Endothelial cell of umbilical vein (primary cell): ENCODE measurements around the gene SCN4A. TPM values are rescaled to one million over a fixed set of nuclear protein-coding genes. Genes with fewer than 3 reads are reported as not detected.

Source experiments
- BruUV-seq: library from RNA; stranded (reverse); fragments of 400-500 nt; replicated peaks from 2 replicates; lab custom pipeline; 2021; lab: Mats Ljungman, UMichigan
- CTCF ChIA-PET: fragments of 300-600, 350-600 bp; sonication (Branson Sonifier 250); formaldehyde crosslinking; loops from one replicate; lab custom pipeline; 2021; ENCODE audit warnings: antibody characterized with exemption, inconsistent platforms; lab: Charles Lee
- POLR2A ChIA-PET: fragments of 300-600, 350-600 bp; sonication (Branson Sonifier 250); formaldehyde crosslinking; loops from one replicate; lab custom pipeline; 2021; ENCODE audit warnings: antibody characterized with exemption, inconsistent platforms; lab: Charles Lee
- DNase-seq: peaks from one replicate; pipeline ENCODE4 v3.0.0-alpha.2; 2011; ENCODE audit warnings: low read depth, low spot score
- FAIRE-seq: peaks from 2 replicates; lab custom pipeline; 2011; peaks lifted over from hg19 to GRCh38; lab: Jason Lieb, UNC
- H2AFZ ChIP-seq: 2 replicates; pipeline ENCODE4 v1.6.0; 2012; ENCODE audit warnings: low read depth, low read length, control low read depth, inconsistent platforms
- H3K27ac ChIP-seq: 2 replicates; pipeline ENCODE4 v1.5.1; 2011; ENCODE audit warnings: low read depth, mild to moderate bottlenecking, control low read depth, low read length, moderate library complexity; ENCODE audit not compliant: insufficient read depth
- H3K27me3 ChIP-seq, 2 experiments: 2 replicates each; pipeline versions ENCODE4 v1.6.0 to v1.6.1; 2011; ENCODE audit warnings: low read length in 2 of 2, mixed read lengths in 1 of 2; ENCODE audit not compliant: control insufficient read depth in 2 of 2, insufficient read depth in 2 of 2
- H3K36me3 ChIP-seq, 2 experiments: 2 replicates in 1 of 2; 3 replicates in 1 of 2; pipeline ENCODE4 v1.5.1; 2011; ENCODE audit warnings: low read length in 2 of 2, mild to moderate bottlenecking in 1 of 2, moderate library complexity in 1 of 2; ENCODE audit not compliant: control insufficient read depth in 2 of 2, insufficient read depth in 2 of 2; ENCODE audit errors: extremely low read depth in 1 of 2
- H3K4me1 ChIP-seq: 3 replicates; pipeline ENCODE4 v1.5.1; 2011; ENCODE audit warnings: mild to moderate bottlenecking, low read length; ENCODE audit not compliant: control insufficient read depth, insufficient read depth; ENCODE audit errors: extremely low read depth
- H3K4me2 ChIP-seq: 2 replicates; pipeline ENCODE4 v1.6.1; 2011; ENCODE audit warnings: low read length, control low read depth, mixed read lengths; ENCODE audit not compliant: insufficient read depth
- H3K4me3 ChIP-seq, 3 experiments: fragments of 200-600 bp in 1 of 3; sonication (generic), shearing (Covaris generic) in 1 of 3; replicated peaks in 1 of 3; 2 replicates each; pipeline ENCODE4 v1.5.1; 2011 to 2016; ENCODE audit warnings: control low read depth in 3 of 3, low read length in 3 of 3, mild to moderate bottlenecking in 2 of 3, inconsistent platforms in 1 of 3, low read depth in 1 of 3, moderate library complexity in 1 of 3; ENCODE audit not compliant: insufficient read depth in 1 of 3
- H3K79me2 ChIP-seq: 2 replicates; pipeline ENCODE4 v1.6.0; 2012; ENCODE audit warnings: low read length, inconsistent platforms; ENCODE audit not compliant: control insufficient read depth, insufficient read depth
- H3K9ac ChIP-seq: replicated peaks from 2 replicates; pipeline ENCODE3; 2011; ENCODE audit warnings: low read length, control low read depth; ENCODE audit not compliant: insufficient read depth; ENCODE audit errors: extremely low read depth
- H3K9me1 ChIP-seq: replicated peaks from 3 replicates; pipeline ENCODE4 v1.6.0; 2011; ENCODE audit warnings: mild to moderate bottlenecking, low read length; ENCODE audit not compliant: control insufficient read depth, insufficient read depth; ENCODE audit errors: extremely low read depth
- H3K9me3 ChIP-seq: replicated peaks from 2 replicates; pipeline ENCODE4 v1.5.1; 2012; ENCODE audit warnings: low read length, inconsistent platforms; ENCODE audit not compliant: control insufficient read depth, insufficient read depth
- H4K20me1 ChIP-seq: replicated peaks from 2 replicates; pipeline ENCODE3; 2011; ENCODE audit warnings: mild to moderate bottlenecking, low read length; ENCODE audit not compliant: control insufficient read depth, insufficient read depth; ENCODE audit errors: extremely low read depth
- CTCF ChIP-seq, 2 donors: IDR thresholded peaks; 1 replicate in 1 of 2; 2 replicates in 1 of 2; pipeline ENCODE4 v1.5.1; 2011; ENCODE audit warnings: low read length in 2 of 2, mild to moderate bottlenecking in 2 of 2, moderate library complexity in 2 of 2, control low read depth in 1 of 2, inconsistent platforms in 1 of 2, low read depth in 1 of 2; ENCODE audit not compliant: insufficient read depth in 1 of 2; ENCODE audit errors: extremely low read depth in 1 of 2
- EZH2 ChIP-seq: IDR thresholded peaks from 2 replicates; pipeline ENCODE4 v1.6.1; 2012; ENCODE audit warnings: borderline replicate concordance, low read depth, mild to moderate bottlenecking, moderate library complexity, low read length, inconsistent platforms; ENCODE audit not compliant: severe bottlenecking
- FOS ChIP-seq: IDR thresholded peaks from 2 replicates; pipeline ENCODE4 v1.6.1; 2011; ENCODE audit warnings: mild to moderate bottlenecking, low read length, moderate library complexity, borderline replicate concordance; ENCODE audit not compliant: insufficient read depth
- GATA2 ChIP-seq: IDR thresholded peaks from 2 replicates; pipeline ENCODE4 v1.7.0; 2011; ENCODE audit warnings: low read depth, mild to moderate bottlenecking, moderate library complexity, mixed read lengths, low read length; ENCODE audit not compliant: insufficient read length, insufficient read depth
- JUN ChIP-seq: IDR thresholded peaks from 2 replicates; pipeline ENCODE4 v1.6.1; 2011; ENCODE audit warnings: borderline replicate concordance, low read depth; ENCODE audit not compliant: insufficient read length, insufficient read depth
- MAX ChIP-seq: IDR thresholded peaks from 2 replicates; pipeline ENCODE4 v1.6.1; 2011; ENCODE audit not compliant: insufficient read depth, insufficient read length
- MYC ChIP-seq: IDR thresholded peaks from one replicate; pipeline ENCODE4 v1.6.1; 2011; ENCODE audit warnings: mild to moderate bottlenecking, low read depth, low read length
- POLR2A ChIP-seq: IDR thresholded peaks from 2 replicates; pipeline ENCODE4 v1.6.1; 2012; ENCODE audit warnings: low read depth, mild to moderate bottlenecking, control low read depth, low read length
- POLR2AphosphoS5 ChIP-seq: IDR thresholded peaks from 2 replicates; pipeline ENCODE4 v1.6.1; 2012; ENCODE audit warnings: low read depth, mild to moderate bottlenecking, control low read depth, low read length, moderate library complexity; ENCODE audit not compliant: insufficient read depth
- dilution Hi-C: fragments of 300-500 bp; cut with MboI; formaldehyde crosslinking; loops from one replicate; pipeline ENCODE4 v1.15.0; 2019; ENCODE audit warnings: low sequenced_read_pairs; ENCODE audit not compliant: extremely low pct_ligation_motif_present
- intact Hi-C: fragments of 100-400 bp; cut with micrococcal nuclease; formaldehyde crosslinking; loops from one replicate; pipeline ENCODE4 v1.10.0; 2022
- polyA plus RNA-seq, 4 experiments: library from polyadenylated mRNA; depleted of rRNA in 3 of 4; stranded (reverse) in 3 of 4; unstranded in 1 of 4; fragments of >200 nt; gene quantifications; 2 replicates each; pipeline versions ENCODE4 v1.2.1 to v1.2.3, GENCODE V29; 2011 to 2012; ENCODE audit warnings: missing spikeins in 1 of 4
- total RNA-seq: library from RNA; stranded (reverse); gene quantifications from 2 replicates; pipeline ENCODE4 v1.2.3, GENCODE V29; 2021

Gene SCN4A
- total and polyA plus RNA-seq, 2 donors (not counting 3 experiments of a cell fraction or from before 2014, with no cell fraction given), result 0.01 to 0.40 TPM

- dilution Hi-C loops (no loop called here), intact Hi-C loops (no loop called here)
- ChIA-PET CTCF (interaction anchor here (1.0 to 2.6 kb wide), 7 partner anchors 11 to 138 kb away, joined by 3 to 20 read pairs (median 14); partner anchors contain the start of gene GH1), POLR2A (interaction anchor here (0.6 kb wide), 1 partner anchor 31 kb away, joined by 6 read pairs; no protein-coding TSS in a partner anchor)
- Histone ChIP-seq H2AFZ (no peak overlapping the region), H3K79me2 (no peaks in the 10 kb centered on the region), H3K4me1 (peaks cover 22% of the 10 kb centered on the region), H3K9ac (no peak overlapping the region), H3K27ac (no peak overlapping the region), H3K4me2 (no peak overlapping the region), H3K9me1 (no peaks in the 10 kb centered on the region), H3K4me3 (no peak overlapping the region), H3K27me3 (peaks cover 2 to 6% of the 10 kb centered on the region in 2 experiments), H3K9me3 (no peaks in the 10 kb centered on the region), H3K36me3 (no peaks in the 10 kb centered on the region), H4K20me1 (no peaks in the 10 kb centered on the region)
- no TSS peak for BruUV-seq
- DNase-seq (no peak), FAIRE-seq (no peak)
- no peak for TF ChIP-seq FOS
- TF ChIP-seq POLR2A, result no peak
These were observed 22.9 kb upstream of the SCN4A start for GRCh38 chr17:63995626-63996025.

GRCh38 chr17:63993368-63993985 is 20.8 kb upstream of the SCN4A start:
- no TSS peak for BruUV-seq
- CTCF ChIA-PET, result interaction anchor here (1.0 to 12.0 kb wide), 8 partner anchors 13 to 140 kb away, joined by 3 to 183 read pairs (median 16); partner anchors contain the start of gene GH1
- TF ChIP-seq GATA2, result no peak
- TF ChIP-seq MAX, result no peak
- TF ChIP-seq EZH2, result no peak
- TF ChIP-seq POLR2AphosphoS5, result no peak
- TF ChIP-seq JUN, result no peak
- no peak for TF ChIP-seq CTCF (IDR thresholded peaks at IDR 0.05; ENCODE audit: extremely low read depth in 1 of 2, insufficient read depth in 1 of 2, low read depth in 1 of 2, low read length in 2 of 2)
- no peak for TF ChIP-seq FOS
- no peak for TF ChIP-seq MYC
- TF ChIP-seq POLR2A, result no peak
- intact Hi-C loops (no loop called here), dilution Hi-C loops (no loop called here)
- peaks cover 17% of the 10 kb centered on the region for H3K4me1 ChIP-seq
- FAIRE-seq (no peak), DNase-seq (no peak)
- no peak overlapping the region for H2AFZ ChIP-seq
- H3K27ac ChIP-seq, result no peak overlapping the region
- H3K4me2 ChIP-seq, result no peak overlapping the region
- peaks cover 2 to 6% of the 10 kb centered on the region in 2 experiments for H3K27me3 ChIP-seq
- H4K20me1 ChIP-seq, result no peaks in the 10 kb centered on the region
- no peaks in the 10 kb centered on the region for H3K9me3 ChIP-seq
- H3K36me3 ChIP-seq, result no peaks in the 10 kb centered on the region
- POLR2A ChIA-PET, result no interaction called here
- H3K79me2 ChIP-seq, result no peaks in the 10 kb centered on the region
- no peak overlapping the region for H3K4me3 ChIP-seq
- H3K9ac ChIP-seq, result no peak overlapping the region
- H3K9me1 ChIP-seq, result no peaks in the 10 kb centered on the region
